ENCODE data around the gene TSPAN19. TPM values are rescaled to one million over a fixed set of nuclear protein-coding genes. Genes with fewer than 3 reads are reported as not detected.

TSPAN19 gene
- total RNA-seq, 1 experiment from 2014 or later: not detected

DNA sequence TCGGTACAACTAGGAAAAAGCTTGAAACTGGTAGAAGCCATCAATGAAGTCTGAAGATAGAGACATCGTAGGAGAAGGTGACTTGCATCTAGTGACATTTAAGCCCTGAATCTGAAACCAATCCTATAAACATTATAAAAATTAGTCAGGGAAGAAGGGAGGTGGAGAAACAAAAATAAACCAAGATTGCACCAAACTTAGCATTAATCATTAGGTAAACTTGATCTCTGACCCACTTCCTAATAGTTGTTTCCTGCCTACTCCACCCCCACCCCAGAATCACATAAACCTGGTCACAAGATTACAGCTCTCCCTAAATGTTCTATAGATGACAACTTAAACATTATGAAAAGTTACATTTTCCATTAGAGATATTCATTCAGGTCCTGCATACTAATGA is 40.4 kb downstream of the TSPAN19 start:
- DNase-seq (ENCODE audit: low spot score) (no peak), ATAC-seq (no peak)
- Mint-ChIP-seq H3K27me3 (ENCODE audit: low read depth) (no peaks in the 10 kb centered on the region), H3K4me1 (peaks cover 28% of the 10 kb centered on the region), H3K27ac (no peak overlapping the region), H3K36me3 (no peaks in the 10 kb centered on the region), H3K4me3 (no peak overlapping the region), H3K9me3 (peaks cover 13% of the 10 kb centered on the region)
- TF ChIP-seq ZSCAN18 (CRISPR knock-in tag; IDR thresholded peaks at IDR 0.05): no peak
- no peak for TF ChIP-seq ZNF219 (CRISPR knock-in tag; IDR thresholded peaks at IDR 0.05; ENCODE audit: borderline replicate concordance)
- no peak for TF ChIP-seq CREB1 (CRISPR knock-in tag; IDR thresholded peaks at IDR 0.05)
- TF ChIP-seq, protein P1, sequence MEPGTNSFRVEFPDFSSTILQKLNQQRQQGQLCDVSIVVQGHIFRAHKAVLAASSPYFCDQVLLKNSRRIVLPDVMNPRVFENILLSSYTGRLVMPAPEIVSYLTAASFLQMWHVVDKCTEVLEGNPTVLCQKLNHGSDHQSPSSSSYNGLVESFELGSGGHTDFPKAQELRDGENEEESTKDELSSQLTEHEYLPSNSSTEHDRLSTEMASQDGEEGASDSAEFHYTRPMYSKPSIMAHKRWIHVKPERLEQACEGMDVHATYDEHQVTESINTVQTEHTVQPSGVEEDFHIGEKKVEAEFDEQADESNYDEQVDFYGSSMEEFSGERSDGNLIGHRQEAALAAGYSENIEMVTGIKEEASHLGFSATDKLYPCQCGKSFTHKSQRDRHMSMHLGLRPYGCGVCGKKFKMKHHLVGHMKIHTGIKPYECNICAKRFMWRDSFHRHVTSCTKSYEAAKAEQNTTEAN (CRISPR knock-in tag; IDR thresholded peaks at IDR 0.05): no peak
- TF ChIP-seq NR1H2 (CRISPR knock-in tag; IDR thresholded peaks at IDR 0.05): no peak
- no peak for TF ChIP-seq NR2C2 (CRISPR knock-in tag; IDR thresholded peaks at IDR 0.05)
- TF ChIP-seq, protein P2, sequence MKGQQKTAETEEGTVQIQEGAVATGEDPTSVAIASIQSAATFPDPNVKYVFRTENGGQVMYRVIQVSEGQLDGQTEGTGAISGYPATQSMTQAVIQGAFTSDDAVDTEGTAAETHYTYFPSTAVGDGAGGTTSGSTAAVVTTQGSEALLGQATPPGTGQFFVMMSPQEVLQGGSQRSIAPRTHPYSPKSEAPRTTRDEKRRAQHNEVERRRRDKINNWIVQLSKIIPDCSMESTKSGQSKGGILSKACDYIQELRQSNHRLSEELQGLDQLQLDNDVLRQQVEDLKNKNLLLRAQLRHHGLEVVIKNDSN (CRISPR knock-in tag; IDR thresholded peaks at IDR 0.05): no peak
- no peak for TF ChIP-seq ZNF671 (CRISPR knock-in tag; IDR thresholded peaks at IDR 0.05)
- no peak for TF ChIP-seq MXD4 (CRISPR knock-in tag; IDR thresholded peaks at IDR 0.05; ENCODE audit: borderline replicate concordance)
- no peak for TF ChIP-seq NR3C1 (CRISPR knock-in tag; conservative IDR thresholded peaks at IDR 0.05; ENCODE audit: low read depth)
- TF ChIP-seq ZBTB21 (CRISPR knock-in tag; IDR thresholded peaks at IDR 0.05; ENCODE audit: borderline replicate concordance): no peak
- ChIA-PET POLR2A (no interaction called here), CTCF (no interaction called here)

DNA sequence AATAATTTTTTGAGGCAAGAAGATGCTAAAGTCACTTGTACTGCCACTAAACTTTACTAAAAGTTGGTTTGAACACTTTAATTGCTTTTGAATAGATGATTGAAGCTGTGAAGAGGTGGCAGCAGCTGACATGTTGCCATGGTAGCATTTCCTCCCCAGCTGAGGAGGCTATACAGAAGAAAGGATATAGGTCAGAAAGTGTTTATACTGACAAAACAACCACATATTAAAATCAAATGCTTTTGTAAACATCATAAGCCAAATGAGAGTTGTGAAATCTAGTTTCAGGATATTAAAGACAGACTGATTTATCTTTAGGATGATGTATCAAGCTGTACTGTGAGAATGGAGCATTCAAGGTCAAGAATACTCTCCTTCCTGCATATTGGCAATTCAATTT is 41.7 kb downstream of the TSPAN19 start:
- Mint-ChIP-seq H3K27ac (no peak overlapping the region), H3K27me3 (ENCODE audit: low read depth) (no peaks in the 10 kb centered on the region), H3K4me1 (peaks cover 25% of the 10 kb centered on the region), H3K4me3 (no peak overlapping the region), H3K36me3 (no peaks in the 10 kb centered on the region), H3K9me3 (peaks cover 13% of the 10 kb centered on the region)
- TF ChIP-seq, protein P2 (CRISPR knock-in tag; IDR thresholded peaks at IDR 0.05): no peak
- TF ChIP-seq ZNF263 (CRISPR knock-in tag; IDR thresholded peaks at IDR 0.05; ENCODE audit: low read depth) (no peak), HMGA2 (CRISPR knock-in tag; IDR thresholded peaks at IDR 0.05) (no peak), MYBL2 (CRISPR knock-in tag; IDR thresholded peaks at IDR 0.05) (no peak), PRRX2 (CRISPR knock-in tag; IDR thresholded peaks at IDR 0.05) (no peak), ETV6 (CRISPR knock-in tag; IDR thresholded peaks at IDR 0.05) (no peak), ATF2 (CRISPR knock-in tag; IDR thresholded peaks at IDR 0.05; ENCODE audit: borderline replicate concordance, low read depth) (no peak), GABPB1 (CRISPR knock-in tag; IDR thresholded peaks at IDR 0.05) (no peak), NFE2L1 (CRISPR knock-in tag; IDR thresholded peaks at IDR 0.05) (no peak), ZMAT4 (CRISPR knock-in tag; IDR thresholded peaks at IDR 0.05) (no peak), FOXP1 (CRISPR knock-in tag; IDR thresholded peaks at IDR 0.05; ENCODE audit: borderline replicate concordance) (no peak), FOXJ3 (CRISPR knock-in tag; IDR thresholded peaks at IDR 0.05; ENCODE audit: borderline replicate concordance) (no peak), ELF4 (CRISPR knock-in tag; IDR thresholded peaks at IDR 0.05; ENCODE audit: low read depth) (no peak), CTCF (IDR thresholded peaks at IDR 0.05) (no peak), CREM (CRISPR knock-in tag; IDR thresholded peaks at IDR 0.05) (no peak), KAT7 (CRISPR knock-in tag; IDR thresholded peaks at IDR 0.05; ENCODE audit: borderline replicate concordance) (no peak), E2F5 (CRISPR knock-in tag; IDR thresholded peaks at IDR 0.05) (no peak), CREB1 (CRISPR knock-in tag; IDR thresholded peaks at IDR 0.05) (no peak)
- TF ChIP-seq, protein P3, sequence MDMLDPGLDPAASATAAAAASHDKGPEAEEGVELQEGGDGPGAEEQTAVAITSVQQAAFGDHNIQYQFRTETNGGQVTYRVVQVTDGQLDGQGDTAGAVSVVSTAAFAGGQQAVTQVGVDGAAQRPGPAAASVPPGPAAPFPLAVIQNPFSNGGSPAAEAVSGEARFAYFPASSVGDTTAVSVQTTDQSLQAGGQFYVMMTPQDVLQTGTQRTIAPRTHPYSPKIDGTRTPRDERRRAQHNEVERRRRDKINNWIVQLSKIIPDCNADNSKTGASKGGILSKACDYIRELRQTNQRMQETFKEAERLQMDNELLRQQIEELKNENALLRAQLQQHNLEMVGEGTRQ (CRISPR knock-in tag; IDR thresholded peaks at IDR 0.05): no peak
- POLR2A ChIA-PET: no interaction called here
- CTCF ChIA-PET: no interaction called here
- DNase-seq (ENCODE audit: low spot score) (no peak), ATAC-seq (no peak)
